Sigmoid colon (tissue), 7 donors: ENCODE results near the gene FCHO2. TPM values are rescaled to one million over a fixed set of nuclear protein-coding genes. Genes with fewer than 3 reads are reported as not detected.
"Not testable (repeated sequence)": the region's sequence is repeated elsewhere in the genome, so short reads cannot be mapped to it uniquely, and the experiment has no call there.

Experiments
- DNase-seq: peaks from one replicate; pipeline ENCODE4 v3.0.0-alpha.2; 2019
- H3K27ac ChIP-seq, 4 donors: fragments of 200-600 bp; sonication (generic); one replicate each; pipeline ENCODE4 v1.5.1; 2016 to 2019; ENCODE audit warnings: mild to moderate bottlenecking in 1 of 4
- H3K27me3 ChIP-seq, 3 donors: fragments of 200-600 bp; sonication (generic); one replicate each; pipeline ENCODE4 v1.5.1; 2019; ENCODE audit warnings: mild to moderate bottlenecking in 1 of 3
- H3K36me3 ChIP-seq, 4 donors: fragments of 200-600 bp; sonication (generic); one replicate each; pipeline ENCODE4 v1.5.1; 2016 to 2019
- H3K4me1 ChIP-seq, 4 donors: fragments of 200-600 bp; sonication (generic); one replicate each; pipeline ENCODE4 v1.5.1; 2017 to 2019
- H3K4me3 ChIP-seq, 4 donors: fragments of 200-600 bp; sonication (generic); one replicate each; pipeline ENCODE4 v1.5.1; 2017 to 2019; ENCODE audit warnings: mild to moderate bottlenecking in 2 of 4, moderate library complexity in 1 of 4
- H3K9me3 ChIP-seq, 4 donors: fragments of 200-600 bp in 3 of 4; sonication (generic) in 3 of 4; one replicate each; pipeline versions ENCODE4 v1.5.1 to v1.6.1; 2013 to 2019
- EP300 ChIP-seq, 4 donors: sonication (generic); formaldehyde crosslinking; IDR thresholded peaks; one replicate each; pipeline ENCODE4 v1.6.1; 2017; ENCODE audit warnings: antibody characterized with exemption in 4 of 4
- POLR2A ChIP-seq, 2 donors: fragments of 450-650 bp; IDR thresholded peaks; one replicate each; pipeline ENCODE4 v1.6.1; 2016; ENCODE audit warnings: antibody characterized with exemption in 2 of 2, mild to moderate bottlenecking in 2 of 2, moderate library complexity in 2 of 2
- POLR2AphosphoS5 ChIP-seq, 4 donors: sonication (generic); formaldehyde crosslinking; IDR thresholded peaks; one replicate each; pipeline ENCODE4 v1.6.1; 2017; ENCODE audit warnings: antibody characterized with exemption in 4 of 4
- WGBS, 2 donors: extraction: QIAGEN DNeasy Blood & Tissue Kit; methylation state at CpG; one replicate each; pipeline ENCODE4 v1.1.7; 2013; 5-methylcytosine and 5-hydroxymethylcytosine counted together
- intact Hi-C: fragments of 100-400 bp; cut with DNase I; formaldehyde crosslinking; loops from one replicate; pipeline ENCODE4 v1.15.1; 2023
- polyA plus RNA-seq, 3 donors: library from polyadenylated mRNA; stranded (reverse); fragments of 200-250 nt; gene quantifications; one replicate each; pipeline ENCODE4 v1.2.3, GENCODE V29; 2013
- total RNA-seq, 4 donors: library from RNA; depleted of rRNA; stranded (reverse); fragments of >200 nt; gene quantifications; one replicate each; pipeline ENCODE4 v1.1.0, GENCODE V29; 2016
- TF ChIP-seq, protein P1 (sequence below), 4 experiments: fragments of 450-650 bp in 3 of 4; fragments of 200-600 bp in 1 of 4; IDR thresholded peaks; one replicate each; pipeline ENCODE4 v1.5.1; 2016 to 2019; ENCODE audit warnings: antibody characterized with exemption in 4 of 4, mild to moderate bottlenecking in 3 of 4, moderate library complexity in 2 of 4
- donor health status: healthy with polysubstance abuse.
- donor health status: Bipolar disorder and iron deficiency.
- donor health status: healthy.

FCHO2 gene
- total and polyA plus RNA-seq, 7 donors, result 9.5 to 40.3 (median 36.0) TPM

DNA sequence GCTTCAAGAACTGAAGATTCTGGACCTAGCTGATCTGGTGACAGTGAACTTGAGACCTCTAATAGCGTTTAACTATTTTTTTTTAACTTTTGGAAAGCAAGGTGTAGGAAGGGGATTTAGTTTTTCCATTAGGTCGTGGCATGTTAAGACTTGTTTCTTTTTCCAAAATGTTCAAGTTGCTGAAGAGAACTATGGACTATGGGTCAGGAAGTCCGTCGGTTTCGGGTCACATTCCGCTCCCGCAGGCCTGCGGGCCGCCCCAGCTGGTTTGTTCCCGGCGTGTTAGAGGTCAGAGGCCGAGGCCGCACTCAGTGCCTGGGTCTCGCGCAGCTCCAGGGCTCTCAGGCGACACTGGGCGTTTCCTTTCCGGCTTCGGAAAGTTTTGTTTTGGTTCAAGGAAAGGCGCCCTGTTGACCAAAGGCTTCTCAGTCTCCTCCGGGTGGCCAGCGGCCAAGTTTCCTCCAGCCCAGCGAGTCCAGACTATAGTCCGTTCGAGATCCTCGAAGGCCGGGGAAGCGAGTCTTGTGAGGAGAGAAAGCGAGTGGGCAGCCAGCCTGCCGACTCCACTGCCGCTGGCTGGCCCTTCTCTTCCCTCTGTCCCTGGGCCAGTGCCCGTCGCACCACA, 586 bp upstream of the FCHO2 start:
- Histone ChIP-seq H3K4me1 (peaks cover 0 to 47% (median 31%) of the 10 kb centered on the region in 4 donors), H3K9me3 (no peaks in the 10 kb centered on the region), H3K4me3 (peak overlapping the region; percentile 84 to 92 (median 86)), H3K27ac (peak overlapping the region; percentile 92 to 98 (median 98)), H3K27me3 (no peaks in the 10 kb centered on the region), H3K36me3 (no peaks in the 10 kb centered on the region)
- peak; percentile 91 for DNase-seq
- WGBS, 2 donors, result 1 to 4% methylated on average over 33 of the region's 33 CpGs
- TF ChIP-seq POLR2AphosphoS5 (IDR thresholded peaks at IDR 0.05), result no peak
- TF ChIP-seq, protein P1, sequence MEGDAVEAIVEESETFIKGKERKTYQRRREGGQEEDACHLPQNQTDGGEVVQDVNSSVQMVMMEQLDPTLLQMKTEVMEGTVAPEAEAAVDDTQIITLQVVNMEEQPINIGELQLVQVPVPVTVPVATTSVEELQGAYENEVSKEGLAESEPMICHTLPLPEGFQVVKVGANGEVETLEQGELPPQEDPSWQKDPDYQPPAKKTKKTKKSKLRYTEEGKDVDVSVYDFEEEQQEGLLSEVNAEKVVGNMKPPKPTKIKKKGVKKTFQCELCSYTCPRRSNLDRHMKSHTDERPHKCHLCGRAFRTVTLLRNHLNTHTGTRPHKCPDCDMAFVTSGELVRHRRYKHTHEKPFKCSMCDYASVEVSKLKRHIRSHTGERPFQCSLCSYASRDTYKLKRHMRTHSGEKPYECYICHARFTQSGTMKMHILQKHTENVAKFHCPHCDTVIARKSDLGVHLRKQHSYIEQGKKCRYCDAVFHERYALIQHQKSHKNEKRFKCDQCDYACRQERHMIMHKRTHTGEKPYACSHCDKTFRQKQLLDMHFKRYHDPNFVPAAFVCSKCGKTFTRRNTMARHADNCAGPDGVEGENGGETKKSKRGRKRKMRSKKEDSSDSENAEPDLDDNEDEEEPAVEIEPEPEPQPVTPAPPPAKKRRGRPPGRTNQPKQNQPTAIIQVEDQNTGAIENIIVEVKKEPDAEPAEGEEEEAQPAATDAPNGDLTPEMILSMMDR (IDR thresholded peaks at IDR 0.05), result no peak
- TF ChIP-seq POLR2A (IDR thresholded peaks at IDR 0.05), result no peak
- TF ChIP-seq EP300 (IDR thresholded peaks at IDR 0.05), result no peak
- intact Hi-C loops, result loop anchor here (5.0 to 10.0 kb wide), 3 partner anchors 108 to 542 kb away; partner anchors contain the start of gene BTF3

DNA sequence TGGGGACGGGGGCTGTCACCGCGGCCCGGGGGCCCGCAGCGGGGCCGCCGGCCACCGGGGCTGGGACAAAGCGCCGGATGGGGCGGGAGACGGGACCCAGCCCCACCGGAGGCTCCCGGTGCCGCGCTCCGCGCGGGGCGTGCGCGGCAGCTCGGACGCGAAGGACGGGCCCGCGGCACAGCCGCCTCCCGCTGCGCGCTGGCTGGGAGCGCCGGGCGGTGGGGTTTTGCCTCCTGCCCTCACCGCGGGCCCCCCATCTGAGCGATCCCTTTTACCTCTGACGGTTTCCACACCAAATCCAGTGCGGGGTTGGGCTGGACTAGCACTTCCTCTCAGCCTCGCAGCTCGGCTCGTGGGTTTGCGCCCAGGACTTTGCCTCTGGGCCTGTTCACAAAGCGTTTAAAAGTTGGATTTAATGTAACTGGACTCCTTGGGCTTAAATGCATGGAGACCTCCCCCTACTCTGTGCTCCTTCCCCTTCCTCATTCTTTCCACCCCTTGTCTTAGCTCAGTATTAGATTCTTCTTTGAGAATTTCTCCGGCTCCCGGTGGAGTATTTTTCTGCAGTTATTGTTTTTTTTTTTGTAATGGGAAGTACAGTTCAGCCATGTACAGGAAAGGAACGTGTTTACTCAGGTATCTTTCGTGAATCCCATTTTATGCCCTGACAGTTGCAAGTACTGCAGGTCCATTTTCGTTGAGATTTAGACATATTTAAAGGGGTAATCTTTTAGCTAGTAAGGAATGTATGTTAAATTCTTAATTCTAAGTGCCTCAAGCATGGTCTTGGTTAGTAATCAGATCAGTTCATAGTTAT, 691 bp downstream of the FCHO2 start:
- H3K36me3 ChIP-seq, result no peaks in the 10 kb centered on the region
- peak overlapping the region; percentile 84 to 92 (median 86) for H3K4me3 ChIP-seq
- H3K4me1 ChIP-seq, result peaks cover 0 to 52% (median 31%) of the 10 kb centered on the region in 4 donors
- H3K9me3 ChIP-seq, result no peaks in the 10 kb centered on the region
- TF ChIP-seq POLR2A (IDR thresholded peaks at IDR 0.05) (no peak), POLR2AphosphoS5 (IDR thresholded peaks at IDR 0.05) (peak in 2 of 4 donors; percentile 4 to 25)
- DNase-seq, result peak; percentile 78
- H3K27ac ChIP-seq, result peak overlapping the region; percentile 92 to 98 (median 98)
- intact Hi-C loops, result loop anchor here (5.0 to 10.0 kb wide), 3 partner anchors 109 to 541 kb away; partner anchors contain the start of gene BTF3
- 1% methylated on average over 51 of the region's 51 CpGs for WGBS, 2 donors
- no peaks in the 10 kb centered on the region for H3K27me3 ChIP-seq

DNA sequence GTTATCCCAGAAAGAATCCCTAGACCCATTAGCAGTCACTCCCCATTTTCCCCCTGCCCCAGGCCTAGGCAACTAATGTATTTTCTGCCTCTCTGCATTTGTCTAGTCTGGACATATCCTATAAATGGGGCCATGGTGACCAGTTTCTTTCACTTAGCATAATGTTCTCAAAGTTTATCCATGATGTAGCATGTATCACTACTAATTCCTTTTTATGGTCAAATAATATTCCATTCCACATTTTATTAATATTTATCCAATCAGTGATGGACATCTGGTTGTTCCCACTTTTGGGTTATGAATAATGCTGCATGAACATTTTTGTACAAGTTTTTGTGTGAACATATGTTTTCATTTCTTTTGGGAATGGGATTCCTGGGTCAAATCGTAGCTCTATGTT, 1.5 kb downstream of the FCHO2 start:
- no peaks in the 10 kb centered on the region for H3K27me3 ChIP-seq
- intact Hi-C loops, result loop anchor here (5.0 to 10.0 kb wide), 3 partner anchors 110 to 540 kb away; partner anchors contain the start of gene BTF3
- TF ChIP-seq POLR2AphosphoS5 (IDR thresholded peaks at IDR 0.05) (no peak), POLR2A (IDR thresholded peaks at IDR 0.05) (no peak), EP300 (IDR thresholded peaks at IDR 0.05) (no peak)
- TF ChIP-seq, protein P1 (IDR thresholded peaks at IDR 0.05), result no peak
- peak overlapping the region; percentile 92 to 98 (median 98) for H3K27ac ChIP-seq
- H3K4me3 ChIP-seq, result peak overlapping the region; percentile 84 to 92 (median 86)
- WGBS, 2 donors, result 81 to 86% methylated on average over 1 of the region's 1 CpG
- no peaks in the 10 kb centered on the region for H3K36me3 ChIP-seq
- peaks cover 0 to 52% (median 31%) of the 10 kb centered on the region in 4 donors for H3K4me1 ChIP-seq
- no peak for DNase-seq
- H3K9me3 ChIP-seq, result no peaks in the 10 kb centered on the region

DNA sequence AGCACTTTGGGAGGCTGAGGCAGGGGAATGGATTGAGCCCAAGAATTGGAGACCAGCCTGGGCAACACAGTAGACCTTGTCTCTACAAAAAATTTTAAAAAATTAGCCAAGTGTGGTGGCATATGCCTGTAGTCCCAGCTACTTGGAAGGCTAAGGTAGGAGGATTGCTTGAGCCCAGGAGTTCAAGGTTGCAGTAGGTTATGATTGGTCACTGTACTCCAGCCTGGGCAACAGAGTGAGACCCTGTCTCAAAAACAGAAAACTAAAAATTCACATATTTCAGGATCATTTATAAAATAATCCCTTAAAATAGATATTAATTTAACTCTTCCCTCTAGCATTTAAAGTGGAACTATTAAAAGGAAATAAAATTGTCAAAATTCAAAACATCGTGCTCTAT, 3.4 kb downstream of the FCHO2 start:
- intact Hi-C loops, result loop anchor here (5.0 to 10.0 kb wide), 3 partner anchors 112 to 538 kb away; partner anchors contain the start of gene BTF3
- H3K4me3 ChIP-seq, result no peak overlapping the region
- H3K36me3 ChIP-seq, result no peaks in the 10 kb centered on the region
- H3K27me3 ChIP-seq, result no peaks in the 10 kb centered on the region
- TF ChIP-seq, protein P1 (IDR thresholded peaks at IDR 0.05), result no peak
- TF ChIP-seq POLR2A (IDR thresholded peaks at IDR 0.05) (no peak), POLR2AphosphoS5 (IDR thresholded peaks at IDR 0.05) (no peak), EP300 (IDR thresholded peaks at IDR 0.05) (no peak)
- no peaks in the 10 kb centered on the region for H3K9me3 ChIP-seq
- peaks cover 0 to 45% (median 31%) of the 10 kb centered on the region in 4 donors for H3K4me1 ChIP-seq
- WGBS, 2 donors, result 99 to 100% methylated on average over 1 of the region's 1 CpG
- no peak for DNase-seq
- no peak overlapping the region for H3K27ac ChIP-seq

DNA sequence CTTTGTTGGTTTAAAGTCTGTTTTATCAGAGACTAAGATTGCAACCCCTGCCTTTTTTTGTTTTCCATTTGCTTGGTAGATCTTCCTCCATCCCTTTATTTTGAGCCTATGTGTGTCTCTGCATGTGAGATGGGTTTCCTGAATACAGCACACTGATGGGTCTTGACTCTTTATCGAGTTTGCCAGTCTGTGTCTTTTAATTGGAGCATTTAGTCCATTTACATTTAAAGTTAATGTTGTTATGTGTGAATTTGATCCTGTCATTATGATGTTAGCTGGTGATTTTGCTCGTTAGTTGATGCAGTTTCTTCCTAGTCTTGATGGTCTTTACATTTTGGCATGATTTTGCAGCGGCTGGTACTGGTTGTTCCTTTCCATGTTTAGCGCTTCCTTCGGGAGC, 18.6 kb downstream of the FCHO2 start:
- H3K4me1 ChIP-seq, intact Hi-C loops, H3K27me3 ChIP-seq, H3K9me3 ChIP-seq, H3K36me3 ChIP-seq, H3K27ac ChIP-seq, H3K4me3 ChIP-seq, DNase-seq: not testable (repeated sequence)
- WGBS, 2 donors, result 98 to 99% methylated on average over 4 of the region's 5 CpGs

DNA sequence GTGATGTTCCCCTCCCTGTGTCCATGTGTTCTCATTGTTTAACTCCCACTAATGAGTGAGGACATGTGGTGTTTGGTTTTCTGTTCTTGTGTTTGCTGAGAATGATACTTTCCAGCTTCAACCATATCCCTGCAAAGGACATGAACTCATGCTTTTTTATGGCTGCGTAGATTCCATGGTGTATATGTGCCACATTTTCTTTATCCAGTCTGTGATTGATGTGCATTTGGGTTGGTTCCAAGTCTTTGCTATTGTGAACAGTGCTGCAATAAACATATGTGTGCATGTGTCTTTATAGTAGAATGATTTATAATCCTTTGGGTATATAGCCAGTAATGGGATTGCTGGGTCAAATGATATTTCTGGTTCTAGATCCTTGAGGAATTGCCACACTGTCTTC, 21.0 kb downstream of the FCHO2 start:
- H3K4me3 ChIP-seq, intact Hi-C loops, H3K4me1 ChIP-seq, DNase-seq, H3K27ac ChIP-seq, H3K27me3 ChIP-seq, H3K36me3 ChIP-seq, H3K9me3 ChIP-seq: not testable (repeated sequence)
- 17 to 74% methylated on average over 1 of the region's 1 CpG for WGBS, 2 donors
